Transverse colon (tissue), 4 donors: ENCODE data around the gene ITGA1. TPM values are rescaled to one million over a fixed set of nuclear protein-coding genes. Genes with fewer than 3 reads are reported as not detected.

Experiments
- DNase-seq: peaks from one replicate; pipeline ENCODE4 v3.0.0-alpha.2; 2019
- H3K27ac ChIP-seq, 4 donors: fragments of 200-600 bp; sonication (generic); 2 replicates each; pipeline ENCODE4 v1.5.1; 2016 to 2018; ENCODE audit warnings: inconsistent platforms in 4 of 4
- H3K27me3 ChIP-seq: fragments of 200-600 bp; sonication (generic); 2 replicates; pipeline ENCODE4 v1.5.1; 2017; ENCODE audit warnings: inconsistent platforms
- H3K36me3 ChIP-seq, 4 donors: fragments of 200-600 bp; sonication (generic); 2 replicates each; pipeline ENCODE4 v1.5.1; 2017 to 2019; ENCODE audit warnings: inconsistent platforms in 4 of 4
- H3K4me1 ChIP-seq, 4 donors: fragments of 200-600 bp; sonication (generic); 2 replicates each; pipeline ENCODE4 v1.5.1; 2017 to 2020; ENCODE audit warnings: inconsistent platforms in 4 of 4
- H3K4me3 ChIP-seq, 4 donors: fragments of 200-600 bp; sonication (generic); 1 replicate in 1 of 4; 2 replicates in 3 of 4; pipeline versions ENCODE4 v1.5.1 to v1.6.1; 2017 to 2019; ENCODE audit warnings: inconsistent platforms in 4 of 4
- H3K9me3 ChIP-seq, 2 donors: fragments of 200-600 bp; sonication (generic); 2 replicates each; pipeline ENCODE4 v1.5.1; 2017 to 2019; ENCODE audit warnings: inconsistent platforms in 2 of 2
- CTCF ChIP-seq, 5 experiments: fragments of 200-600 bp in 3 of 5; fragments of 450-650 bp in 2 of 5; sonication (generic) in 3 of 5; IDR thresholded peaks; 1 replicate in 2 of 5; 2 replicates in 3 of 5; pipeline ENCODE4 v1.5.1; 2016 to 2017; ENCODE audit warnings: antibody characterized with exemption in 5 of 5, inconsistent platforms in 3 of 5, mild to moderate bottlenecking in 2 of 5, moderate library complexity in 1 of 5
- EP300 ChIP-seq: sonication (generic); formaldehyde crosslinking; IDR thresholded peaks from one replicate; pipeline ENCODE4 v1.6.1; 2017; ENCODE audit warnings: antibody characterized with exemption, low read depth
- POLR2A ChIP-seq: fragments of 450-650 bp; IDR thresholded peaks from one replicate; pipeline ENCODE4 v1.6.1; 2016; ENCODE audit warnings: antibody characterized with exemption, mild to moderate bottlenecking, moderate library complexity
- POLR2AphosphoS5 ChIP-seq, 3 donors: sonication (generic); formaldehyde crosslinking; IDR thresholded peaks; one replicate each; pipeline ENCODE4 v1.6.1; 2016; ENCODE audit warnings: antibody characterized with exemption in 3 of 3
- WGBS, 2 donors: methylation state at CpG; one replicate each; pipeline ENCODE4 v1.1.5; 2018; ENCODE audit warnings: low coverage in 1 of 2; 5-methylcytosine and 5-hydroxymethylcytosine counted together
- in situ Hi-C, 4 donors: fragments of 200-750 bp; cut with MboI; loops; one replicate each; pipeline versions ENCODE4 v1.15.0 to v1.15.1; 2017; ENCODE audit warnings: low sequenced_read_pairs in 3 of 4, low pct_ligation_motif_present in 1 of 4, low pct_unique_long_range_greater_than_20kb in 1 of 4
- intact Hi-C: fragments of 100-400 bp; cut with DNase I; formaldehyde crosslinking; loops from one replicate; pipeline ENCODE4 v1.15.1; 2023; ENCODE audit warnings: low total_unique reads
- total RNA-seq, 4 donors: library from RNA; depleted of rRNA; stranded (reverse); fragments of >200 nt; gene quantifications; one replicate each; pipeline ENCODE4 v1.1.0, GENCODE V29; 2016

Gene ITGA1
- total RNA-seq, 4 donors from 2014 or later: 42.6 to 83.2 (median 48.0) TPM

- peak overlapping the region; percentile 24 to 46 (median 40) for H3K27ac ChIP-seq
- no peaks in the 10 kb centered on the region for H3K27me3 ChIP-seq
- 59 to 68% methylated on average over 1 of the region's 1 CpG for WGBS, 2 donors
- H3K4me3 ChIP-seq: no peak overlapping the region
- intact Hi-C loops (no loop called here), in situ Hi-C loops (no loop called here)
- no peaks in the 10 kb centered on the region for H3K36me3 ChIP-seq
- TF ChIP-seq POLR2AphosphoS5 (IDR thresholded peaks at IDR 0.05) (no peak), EP300 (no peak), POLR2A (no peak), CTCF (IDR thresholded peaks at IDR 0.05) (no peak)
- no peak for DNase-seq
- H3K9me3 ChIP-seq: no peaks in the 10 kb centered on the region
- peaks cover 8 to 24% (median 13%) of the 10 kb centered on the region in 4 donors for H3K4me1 ChIP-seq
Measured at GRCh38 chr5:52821901-52822300, 34.2 kb downstream of the ITGA1 start.

- in situ Hi-C loops: no loop called here
- no peaks in the 10 kb centered on the region for H3K9me3 ChIP-seq
- WGBS, 2 donors: 73 to 100% methylated on average over 1 to 6 of the region's 6 CpGs
- DNase-seq: no peak
- no peaks in the 10 kb centered on the region for H3K27me3 ChIP-seq
- TF ChIP-seq POLR2A (no peak), EP300 (no peak), CTCF (IDR thresholded peaks at IDR 0.05) (no peak), POLR2AphosphoS5 (IDR thresholded peaks at IDR 0.05) (no peak)
- peaks cover 4 to 19% (median 10%) of the 10 kb centered on the region in 4 donors for H3K4me1 ChIP-seq
- H3K36me3 ChIP-seq: no peaks in the 10 kb centered on the region
- intact Hi-C loops: no loop called here
- no peak overlapping the region for H3K4me3 ChIP-seq
- peak overlapping the region; percentile 24 to 46 (median 40) for H3K27ac ChIP-seq
Measured at GRCh38 chr5:52822437-52822836, 34.7 kb downstream of the ITGA1 start.

GRCh38 chr5:52824827-52825226, 37.1 kb downstream of the ITGA1 start:
- 88 to 97% methylated on average over 1 of the region's 1 CpG for WGBS, 2 donors

GRCh38 chr5:52825826-52826225, 38.1 kb downstream of the ITGA1 start:
- H3K36me3 ChIP-seq: no peaks in the 10 kb centered on the region
- no peak overlapping the region for H3K4me3 ChIP-seq
- in situ Hi-C loops: no loop called here
- intact Hi-C loops: no loop called here
- no peak for DNase-seq
- no peaks in the 10 kb centered on the region for H3K27me3 ChIP-seq
- no peaks in the 10 kb centered on the region for H3K9me3 ChIP-seq
- peak overlapping the region in 1 of 4 donors; percentile 27 for H3K27ac ChIP-seq
- H3K4me1 ChIP-seq: peaks cover 0 to 21% (median 6%) of the 10 kb centered on the region in 4 donors
- TF ChIP-seq POLR2AphosphoS5 (IDR thresholded peaks at IDR 0.05) (no peak), CTCF (IDR thresholded peaks at IDR 0.05) (no peak), POLR2A (no peak), EP300 (no peak)
- 69 to 82% methylated on average over 1 to 2 of the region's 2 CpGs for WGBS, 2 donors

More at GRCh38 chr5:52824827-52825226, 37.1 kb downstream of the ITGA1 start:
- in situ Hi-C loops: no loop called here
- Histone ChIP-seq H3K36me3 (no peaks in the 10 kb centered on the region), H3K4me3 (no peak overlapping the region), H3K9me3 (no peaks in the 10 kb centered on the region), H3K27me3 (no peaks in the 10 kb centered on the region), H3K4me1 (peaks cover 0 to 18% (median 6%) of the 10 kb centered on the region in 4 donors), H3K27ac (peak overlapping the region in 2 of 4 donors; percentile 18 to 30)
- no peak for TF ChIP-seq CTCF (IDR thresholded peaks at IDR 0.05)
- no peak for TF ChIP-seq POLR2A
- TF ChIP-seq POLR2AphosphoS5 (IDR thresholded peaks at IDR 0.05): no peak
- no peak for TF ChIP-seq EP300
- intact Hi-C loops: no loop called here
- DNase-seq: no peak
